ENCODE measurements around the gene TMIGD1.
"Not testable (repeated sequence)": the region's sequence is repeated elsewhere in the genome, so short reads cannot be mapped to it uniquely, and the experiment has no call there.

The TMIGD1 gene

GRCh38 chr17:30358055-30358760 is 24.4 kb upstream of the TMIGD1 start:
- DNase-seq (ENCODE audit: low read depth) = no peak
- H3K4me3 ChIP-seq (ENCODE audit: low read length) = no peak overlapping the region
- no peak for TF ChIP-seq CTCF (conservative IDR thresholded peaks at IDR 0.05; ENCODE audit: low read depth, low read length)

- no peak overlapping the region for H3K4me3 ChIP-seq (ENCODE audit: low read length)
- no peak for TF ChIP-seq CTCF (conservative IDR thresholded peaks at IDR 0.05; ENCODE audit: low read depth, low read length)
- no peak for DNase-seq (ENCODE audit: low read depth)
Measured at GRCh38 chr17:30357476-30357875, 23.6 kb upstream of the TMIGD1 start.

GRCh38 chr17:30354701-30355100 is 20.8 kb upstream of the TMIGD1 start:
- TF ChIP-seq CTCF (conservative IDR thresholded peaks at IDR 0.05; ENCODE audit: low read depth, low read length) = no peak
- no peak for DNase-seq (ENCODE audit: low read depth)
- no peak overlapping the region for H3K4me3 ChIP-seq (ENCODE audit: low read length)

- no peak overlapping the region for H3K4me3 ChIP-seq (ENCODE audit: low read length)
- no peak for DNase-seq (ENCODE audit: low read depth)
- TF ChIP-seq CTCF (conservative IDR thresholded peaks at IDR 0.05; ENCODE audit: low read depth, low read length) = no peak
Measured at GRCh38 chr17:30352240-30352814, 18.5 kb upstream of the TMIGD1 start.

GRCh38 chr17:30351735-30352134 is 17.9 kb upstream of the TMIGD1 start:
- DNase-seq (ENCODE audit: low read depth) = no peak
- H3K4me3 ChIP-seq (ENCODE audit: low read length) = no peak overlapping the region
- no peak for TF ChIP-seq CTCF (conservative IDR thresholded peaks at IDR 0.05; ENCODE audit: low read depth, low read length)

- H3K4me3 ChIP-seq (ENCODE audit: low read length); DNase-seq (ENCODE audit: low read depth): not testable (repeated sequence)
Measured at GRCh38 chr17:30351263-30351662, 17.4 kb upstream of the TMIGD1 start.

- no peak for DNase-seq (ENCODE audit: low read depth)
- TF ChIP-seq CTCF (conservative IDR thresholded peaks at IDR 0.05; ENCODE audit: low read depth, low read length) = no peak
- H3K4me3 ChIP-seq (ENCODE audit: low read length) = no peak overlapping the region
Measured at GRCh38 chr17:30349252-30349651, 15.4 kb upstream of the TMIGD1 start.

All from retinal pigment epithelial cell (primary cell).